Choroid plexus epithelial cell (primary cell): ENCODE measurements around the gene TRAF3IP3.

Source experiments
- DNase-seq: peaks from one replicate; pipeline ENCODE4 v3.0.0-alpha.2; 2010; ENCODE audit warnings: low read depth
- H3K4me3 ChIP-seq: 2 replicates; pipeline ENCODE4 v1.5.1; 2011; ENCODE audit warnings: low read depth, mild to moderate bottlenecking, control low read depth, low read length, moderate library complexity
- CTCF ChIP-seq: conservative IDR thresholded peaks from 2 replicates; pipeline ENCODE4 v1.5.1; 2011; ENCODE audit warnings: low read depth, mild to moderate bottlenecking, control low read depth, inconsistent platforms, low read length, moderate library complexity

The TRAF3IP3 gene

GRCh38 chr1:209742409-209743144 lies 13.3 kb upstream of the TRAF3IP3 start:
- H3K4me3 ChIP-seq = no peak overlapping the region
- peak; percentile 87 for DNase-seq
- no peak for TF ChIP-seq CTCF

GRCh38 chr1:209743145-209743482 lies 12.7 kb upstream of the TRAF3IP3 start:
- TF ChIP-seq CTCF = no peak
- no peak overlapping the region for H3K4me3 ChIP-seq
- peak; percentile 94 for DNase-seq

GRCh38 chr1:209746451-209747165 lies 9.2 kb upstream of the TRAF3IP3 start:
- peak; percentile 26 for DNase-seq
- no peak for TF ChIP-seq CTCF
- no peak overlapping the region for H3K4me3 ChIP-seq

- H3K4me3 ChIP-seq = peak overlapping the region; percentile 30
- peak; percentile 97 for DNase-seq
- TF ChIP-seq CTCF = peak; percentile 88
Measured at GRCh38 chr1:209747580-209748262, 8.1 kb upstream of the TRAF3IP3 start.

GRCh38 chr1:209748620-209749019 lies 7.2 kb upstream of the TRAF3IP3 start:
- no peak overlapping the region for H3K4me3 ChIP-seq
- DNase-seq = no peak
- TF ChIP-seq CTCF = no peak

GRCh38 chr1:209749205-209749604 lies 6.6 kb upstream of the TRAF3IP3 start:
- no peak overlapping the region for H3K4me3 ChIP-seq
- TF ChIP-seq CTCF = no peak
- no peak for DNase-seq
